Measurements from ENCODE around the gene FBXO34. TPM values are rescaled to one million over a fixed set of nuclear protein-coding genes. Genes with fewer than 3 reads are reported as not detected.

Gene FBXO34
- total and polyA plus RNA-seq, 12 donors, result 5.9 to 31.0 (median 18.5) TPM

GRCh38 chr14:55333711-55334485 lies 62.7 kb downstream of the FBXO34 start:
- no peaks in the 10 kb centered on the region for H3K27me3 ChIP-seq
- no peak overlapping the region for H3K27ac ChIP-seq
- TF ChIP-seq POLR2A (IDR thresholded peaks at IDR 0.05) (no peak), CTCF (IDR thresholded peaks at IDR 0.05) (no peak)
- H3K9me3 ChIP-seq (replicated peaks in 1 of 3), result no peaks in the 10 kb centered on the region
- peaks cover 0 to 32% of the 10 kb centered on the region in 2 donors for H3K4me1 ChIP-seq (replicated peaks in 1 of 2)
- intact Hi-C loops (cut with DNase I), result no loop called here
- no peak overlapping the region for H3K4me3 ChIP-seq
- DNase-seq, result no peak
- H3K36me3 ChIP-seq (replicated peaks in 1 of 2), result no peaks in the 10 kb centered on the region
- WGBS, 4 donors, result 77 to 84% (median 81%) methylated on average over 4 of the region's 4 CpGs

GRCh38 chr14:55336162-55336561 lies 64.9 kb downstream of the FBXO34 start:
- Histone ChIP-seq H3K9me3 (replicated peaks in 1 of 3) (no peaks in the 10 kb centered on the region), H3K27me3 (no peaks in the 10 kb centered on the region), H3K4me1 (replicated peaks in 1 of 2) (peaks cover 0 to 20% of the 10 kb centered on the region in 2 donors), H3K4me3 (no peak overlapping the region), H3K36me3 (replicated peaks in 1 of 2) (no peaks in the 10 kb centered on the region), H3K27ac (no peak overlapping the region)
- TF ChIP-seq POLR2A (IDR thresholded peaks at IDR 0.05), result no peak
- no peak for TF ChIP-seq CTCF (IDR thresholded peaks at IDR 0.05)
- WGBS, 4 donors, result 56 to 73% (median 68%) methylated on average over 2 of the region's 2 CpGs
- peak in 1 of 7 donors; percentile 5 for DNase-seq
- intact Hi-C loops (cut with DNase I), result no loop called here

- intact Hi-C loops (cut with DNase I), result no loop called here
- TF ChIP-seq CTCF (IDR thresholded peaks at IDR 0.05), result no peak
- no peak for TF ChIP-seq POLR2A (IDR thresholded peaks at IDR 0.05)
- no peaks in the 10 kb centered on the region for H3K27me3 ChIP-seq
- H3K36me3 ChIP-seq (replicated peaks in 1 of 2), result no peaks in the 10 kb centered on the region
- 84 to 96% (median 91%) methylated on average over 3 of the region's 3 CpGs for WGBS, 4 donors
- no peak overlapping the region for H3K27ac ChIP-seq
- H3K9me3 ChIP-seq (replicated peaks in 1 of 3), result no peaks in the 10 kb centered on the region
- no peak for DNase-seq
- no peak overlapping the region for H3K4me3 ChIP-seq
- peaks cover 0 to 20% of the 10 kb centered on the region in 2 donors for H3K4me1 ChIP-seq (replicated peaks in 1 of 2)
These were observed 65.5 kb downstream of the FBXO34 start for GRCh38 chr14:55336691-55337090.

- peaks cover 0 to 10% of the 10 kb centered on the region in 2 donors for H3K4me1 ChIP-seq (replicated peaks in 1 of 2)
- DNase-seq, result no peak
These were observed 68.5 kb downstream of the FBXO34 start for GRCh38 chr14:55339770-55340169.

More at GRCh38 chr14:55339770-55340169, 68.5 kb downstream of the FBXO34 start:
- TF ChIP-seq POLR2A (IDR thresholded peaks at IDR 0.05) (no peak), CTCF (IDR thresholded peaks at IDR 0.05) (no peak)
- no peaks in the 10 kb centered on the region for H3K36me3 ChIP-seq (replicated peaks in 1 of 2)
- no peaks in the 10 kb centered on the region for H3K9me3 ChIP-seq (replicated peaks in 1 of 3)
- intact Hi-C loops (cut with DNase I), result no loop called here
- no peak overlapping the region for H3K4me3 ChIP-seq
- 58 to 98% (median 66%) methylated on average over 2 of the region's 2 CpGs for WGBS, 4 donors
- H3K27me3 ChIP-seq, result no peaks in the 10 kb centered on the region
- no peak overlapping the region for H3K27ac ChIP-seq

Measured in adrenal gland (tissue), 12 donors.